ENCODE data around the gene PTPRN2.

The PTPRN2 gene

GRCh38 chr7:158486919-158487318, 100.7 kb downstream of the PTPRN2 start:
- DNase-seq: no peak

DNA sequence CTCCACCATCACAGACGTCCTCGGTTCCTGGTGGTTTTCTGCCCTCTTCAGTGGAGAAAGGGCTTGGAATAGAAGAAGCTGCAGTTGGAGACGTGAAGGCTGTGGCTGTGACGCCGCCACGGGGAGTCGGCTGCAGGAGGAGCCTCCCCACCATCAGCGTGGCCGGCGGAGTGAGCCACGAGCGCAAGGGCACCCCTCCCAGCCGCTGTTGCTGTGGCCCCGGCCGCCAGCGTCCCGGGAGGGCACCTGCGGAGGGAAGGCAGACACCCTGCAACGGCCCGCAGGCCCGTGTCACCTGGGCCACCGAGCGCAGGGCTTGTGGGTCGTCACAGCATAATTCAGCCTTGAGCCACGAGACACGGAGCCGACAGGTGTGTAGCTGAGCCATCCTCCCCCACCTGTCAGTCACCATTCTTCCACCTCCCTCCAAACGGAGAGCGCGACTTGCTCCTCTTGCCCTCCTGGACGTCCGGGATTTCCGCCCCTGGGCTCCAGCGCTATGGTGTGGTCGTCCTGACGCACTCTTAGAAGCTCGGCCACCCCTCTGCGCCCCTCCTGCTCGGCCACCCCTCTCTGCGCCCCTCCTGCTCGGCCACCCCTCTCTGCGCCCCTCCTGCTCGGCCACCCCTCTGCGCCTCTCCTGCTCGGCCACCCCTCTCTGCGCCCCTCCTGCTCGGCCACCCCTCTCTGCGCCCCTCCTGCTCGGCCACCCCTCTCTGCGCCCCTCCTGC, 102.7 kb downstream of the PTPRN2 start:
- no peak for DNase-seq

DNA sequence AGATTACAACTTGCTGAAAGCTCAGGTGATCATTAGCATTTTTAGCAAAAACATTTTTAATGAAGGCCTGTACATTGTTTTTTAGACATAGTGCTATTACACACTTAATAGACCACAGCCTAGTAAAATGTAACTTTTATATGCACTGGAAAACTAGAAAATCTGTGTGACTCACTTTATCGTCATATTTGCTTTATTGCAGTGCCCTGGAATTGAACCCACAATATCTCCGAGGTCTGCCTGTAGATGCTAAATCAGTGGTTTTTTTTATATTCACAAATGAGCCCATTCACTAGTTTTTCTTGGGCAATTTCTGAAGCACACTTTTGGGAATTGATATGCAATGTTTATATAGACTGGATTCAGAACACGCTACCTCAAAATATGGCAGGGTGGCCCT, 105.1 kb downstream of the PTPRN2 start:
- no peak for DNase-seq

GRCh38 chr7:158479664-158480025, 108.0 kb downstream of the PTPRN2 start:
- no peak for DNase-seq

- DNase-seq: no peak
Observed at GRCh38 chr7:158479021-158479663, 108.5 kb downstream of the PTPRN2 start.

DNA sequence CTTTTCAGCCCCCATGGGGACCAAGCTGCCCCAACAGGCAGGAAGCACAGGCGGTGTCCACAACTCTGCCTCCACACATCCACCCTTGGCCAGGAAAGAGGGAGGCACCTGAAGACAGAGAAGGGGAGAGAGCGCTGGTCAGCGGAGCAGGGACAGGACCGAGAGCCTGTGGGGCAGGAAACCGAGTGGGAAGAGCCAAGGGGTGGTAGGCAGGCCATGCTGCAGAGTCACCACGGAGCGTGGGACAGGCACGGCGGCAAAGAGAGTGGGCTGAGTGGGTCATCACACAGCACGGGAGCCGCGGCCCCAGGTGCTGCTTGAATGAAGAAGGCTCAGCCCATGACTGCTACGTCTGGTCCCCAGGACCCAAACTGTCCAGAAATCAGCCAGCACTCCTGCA, 109.8 kb downstream of the PTPRN2 start:
- DNase-seq: no peak

GRCh38 chr7:158476331-158476932, 111.2 kb downstream of the PTPRN2 start:
- no peak for DNase-seq

DNA sequence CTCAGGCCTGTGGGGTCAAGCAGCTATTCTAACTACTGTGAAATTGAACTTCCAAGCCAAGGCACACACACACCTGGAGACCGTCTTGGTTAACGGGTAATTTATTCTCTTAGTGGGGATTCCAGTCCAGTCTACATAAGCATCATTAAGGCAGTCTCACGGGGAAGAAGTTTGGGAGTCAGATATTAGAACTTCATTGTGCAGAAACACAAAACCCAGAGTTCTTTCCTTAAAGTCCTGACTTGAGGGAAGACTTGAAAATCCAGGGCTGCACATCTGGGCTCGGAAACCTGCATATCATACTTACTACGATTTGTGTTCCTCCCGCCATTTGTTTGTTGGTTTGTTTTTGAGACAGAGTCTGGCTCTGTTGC, 112.0 kb downstream of the PTPRN2 start:
- no peak for DNase-seq

DNA sequence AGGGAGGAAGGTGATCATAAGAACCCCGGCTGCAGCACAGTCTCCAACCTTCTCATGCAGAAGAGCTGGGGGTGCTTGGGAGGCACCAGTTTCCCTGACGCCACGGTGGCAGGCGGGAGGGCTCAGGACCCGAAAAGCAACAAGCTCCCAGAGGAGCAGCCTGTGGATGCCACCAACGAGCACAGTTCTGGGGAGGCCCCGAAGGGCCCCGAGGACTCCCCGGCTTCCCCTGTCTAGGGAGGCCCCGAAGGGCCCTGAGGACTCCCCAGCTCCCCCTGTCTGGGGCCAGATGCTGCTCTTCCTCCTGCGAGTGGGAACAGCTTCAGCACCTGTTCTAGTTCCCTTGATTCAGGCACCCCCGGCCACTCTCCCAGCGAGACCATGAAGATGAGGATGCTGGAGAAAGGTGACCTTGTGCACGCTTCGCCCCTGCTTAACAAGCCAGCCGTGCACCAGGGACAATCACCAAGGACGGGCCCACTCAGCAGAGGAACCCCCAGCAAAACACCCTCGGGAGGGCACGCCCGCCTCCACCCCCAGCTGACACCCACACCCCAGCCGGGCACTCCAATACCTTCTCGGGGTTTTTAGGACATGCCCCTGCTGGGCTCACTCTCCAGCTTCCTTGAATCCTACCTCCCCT, 112.5 kb downstream of the PTPRN2 start:
- no peak for DNase-seq

DNA sequence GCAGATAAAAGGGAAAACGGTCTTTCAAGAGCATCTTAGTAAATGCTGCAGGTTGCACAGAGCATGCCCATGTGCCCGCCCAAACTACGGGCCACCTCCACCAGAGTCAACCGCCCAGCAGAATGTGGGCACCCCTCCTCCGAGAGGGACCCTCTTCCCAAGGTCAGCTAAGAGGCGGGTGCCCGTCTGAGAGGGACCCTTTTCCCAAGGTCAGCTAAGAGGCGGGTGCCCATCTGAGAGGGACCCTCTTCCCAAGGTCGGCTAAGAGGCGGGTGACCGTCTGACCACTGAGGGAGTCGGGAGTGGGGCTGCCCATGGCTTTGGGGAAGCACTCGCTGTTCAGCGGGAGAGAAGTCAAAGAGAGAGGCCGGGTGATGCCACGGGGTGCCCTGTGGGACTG, 113.1 kb downstream of the PTPRN2 start:
- no peak for DNase-seq

GRCh38 chr7:158473946-158474345, 113.7 kb downstream of the PTPRN2 start:
- DNase-seq: no peak

GRCh38 chr7:158473221-158473620, 114.4 kb downstream of the PTPRN2 start:
- no peak for DNase-seq

DNA sequence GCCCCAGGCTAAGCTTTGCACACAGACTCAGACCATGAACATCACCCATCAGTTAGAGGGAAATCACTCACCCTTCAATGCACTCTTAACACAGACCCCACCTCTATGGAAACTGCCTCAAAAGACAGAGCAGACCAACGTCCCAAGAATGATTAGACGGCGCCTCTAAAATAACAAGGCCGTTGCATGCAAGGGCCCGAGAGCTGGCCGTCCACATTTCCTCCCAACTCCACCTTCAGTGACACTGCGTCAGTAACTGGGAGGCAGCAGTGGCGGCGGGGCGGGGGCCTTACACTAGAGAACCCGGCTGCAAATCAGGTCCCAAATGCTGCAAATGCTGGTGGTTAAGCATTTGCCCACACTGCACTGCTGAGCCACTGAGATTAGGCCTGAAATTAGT, 115.0 kb downstream of the PTPRN2 start:
- no peak for DNase-seq

GRCh38 chr7:158471716-158472115, 115.9 kb downstream of the PTPRN2 start:
- no peak for DNase-seq

DNA sequence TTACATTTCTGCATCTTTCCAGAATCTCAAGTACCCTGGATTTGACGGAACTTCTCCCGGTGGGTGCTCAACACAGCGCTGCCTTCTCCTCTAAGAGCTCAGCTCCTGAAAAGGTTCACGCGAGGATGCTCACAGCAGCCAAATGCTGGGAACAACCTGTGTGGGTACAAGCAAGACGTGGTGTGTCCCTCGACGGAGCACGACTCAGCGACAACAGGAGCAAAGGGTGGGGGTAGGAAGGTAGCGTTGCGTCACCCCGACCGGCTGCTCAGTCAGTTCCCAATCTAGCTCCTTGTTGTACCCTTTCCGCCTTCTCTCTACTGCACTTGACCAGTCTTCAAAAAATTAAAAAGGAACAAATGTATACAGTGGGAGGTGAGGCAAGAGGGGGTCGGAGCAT, 117.3 kb downstream of the PTPRN2 start:
- no peak for DNase-seq

DNA sequence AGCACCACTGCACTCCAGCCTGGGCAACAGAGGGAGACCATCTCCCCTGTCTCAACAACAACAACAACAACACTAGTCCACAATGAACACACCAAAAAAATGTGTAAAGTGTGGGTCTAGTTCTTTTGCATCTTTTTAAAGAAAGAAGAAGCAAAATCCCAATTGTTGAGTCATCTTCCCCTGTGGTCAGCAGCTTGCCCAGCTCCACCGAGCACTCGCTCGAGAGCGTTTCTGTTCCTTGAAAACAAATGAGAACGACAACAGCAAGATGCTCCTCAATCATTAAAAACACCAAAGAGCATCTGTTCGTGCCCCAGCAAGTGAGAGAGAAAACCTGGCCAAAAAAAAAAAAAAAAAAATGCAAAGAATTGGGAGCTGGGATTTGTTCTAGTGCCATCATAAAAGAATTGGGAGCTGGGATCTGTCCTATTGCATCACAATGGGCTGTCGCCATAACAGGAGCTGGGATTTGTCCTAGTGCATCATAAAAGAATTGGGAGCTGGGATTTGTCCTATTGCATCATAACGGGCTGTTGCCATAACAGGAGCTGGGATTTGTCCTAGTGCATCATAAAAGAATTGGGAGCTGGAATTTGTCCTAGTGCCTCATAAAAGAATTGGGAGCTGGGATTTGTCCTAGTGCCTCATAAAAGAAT, 118.1 kb downstream of the PTPRN2 start:
- no peak for DNase-seq

GRCh38 chr7:158468700-158469296, 118.8 kb downstream of the PTPRN2 start:
- no peak for DNase-seq

DNA sequence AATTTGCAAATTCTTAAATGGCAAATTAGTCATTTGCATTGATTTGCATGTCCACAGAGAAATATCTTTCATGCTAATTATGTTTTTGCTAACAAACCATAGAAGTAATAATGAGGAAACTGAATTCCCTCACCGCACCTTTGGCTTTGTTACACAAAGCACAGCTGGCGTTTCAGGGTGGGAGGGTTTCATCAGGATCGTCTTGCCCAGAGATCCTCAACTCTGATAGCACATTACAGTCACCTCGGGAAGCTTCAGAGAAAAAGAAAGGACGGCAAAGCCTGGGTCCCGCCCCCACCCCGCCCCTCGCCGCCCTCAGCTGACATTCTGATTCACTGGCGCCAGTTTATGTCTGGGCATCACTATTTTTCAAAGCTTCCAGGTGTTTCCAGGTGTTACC, 119.4 kb downstream of the PTPRN2 start:
- DNase-seq: no peak

GRCh38 chr7:158467562-158467961, 120.1 kb downstream of the PTPRN2 start:
- no peak for DNase-seq

DNA sequence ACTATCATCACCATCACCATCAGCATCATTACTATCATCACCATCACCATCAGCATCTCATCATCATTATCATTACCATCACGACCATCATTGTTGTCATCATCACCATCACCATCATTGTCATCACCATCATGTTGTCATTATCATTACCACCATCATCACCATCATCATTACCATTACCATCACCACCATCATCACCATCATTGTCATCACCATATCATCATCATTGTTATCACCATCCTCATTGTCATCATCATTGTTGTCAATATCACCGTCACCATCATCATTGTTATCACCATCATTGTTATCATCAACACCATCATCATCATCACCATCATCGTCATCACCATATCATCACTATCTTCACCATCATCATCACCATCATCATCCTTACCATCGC, 124.3 kb downstream of the PTPRN2 start:
- DNase-seq: no peak

DNA sequence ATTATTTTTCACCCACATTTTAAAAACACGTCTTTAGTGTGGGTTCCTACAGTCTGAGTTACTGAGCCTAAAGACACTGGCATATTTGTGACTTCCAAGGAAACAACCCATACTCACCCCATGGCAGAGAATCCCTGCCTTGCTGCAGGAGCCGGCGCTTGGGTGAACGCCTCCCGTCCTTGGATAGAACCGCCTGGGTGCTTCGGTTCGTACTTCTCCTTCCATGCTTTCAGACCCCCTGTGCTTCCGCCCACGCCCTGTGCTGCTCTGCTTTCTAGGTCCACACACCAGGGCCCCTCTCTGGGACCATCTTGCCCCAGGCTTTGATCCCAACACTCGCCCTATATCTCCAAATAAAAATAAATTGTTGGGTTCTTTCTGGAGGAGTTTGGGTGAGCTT, 125.8 kb downstream of the PTPRN2 start:
- DNase-seq: no peak

- no peak for DNase-seq
Observed at GRCh38 chr7:158460665-158461064, 127.0 kb downstream of the PTPRN2 start.

- DNase-seq: no peak
Observed at GRCh38 chr7:158458716-158459282, 128.8 kb downstream of the PTPRN2 start.
